ENCODE data around the gene TSPOAP1. TPM values are rescaled to one million over a fixed set of nuclear protein-coding genes. Genes with fewer than 3 reads are reported as not detected.
"Not testable (repeated sequence)": the region's sequence is repeated elsewhere in the genome, so short reads cannot be mapped to it uniquely, and the experiment has no call there.

Gene TSPOAP1
- total RNA-seq, 1 donor from 2014 or later = 13.6 TPM

DNA sequence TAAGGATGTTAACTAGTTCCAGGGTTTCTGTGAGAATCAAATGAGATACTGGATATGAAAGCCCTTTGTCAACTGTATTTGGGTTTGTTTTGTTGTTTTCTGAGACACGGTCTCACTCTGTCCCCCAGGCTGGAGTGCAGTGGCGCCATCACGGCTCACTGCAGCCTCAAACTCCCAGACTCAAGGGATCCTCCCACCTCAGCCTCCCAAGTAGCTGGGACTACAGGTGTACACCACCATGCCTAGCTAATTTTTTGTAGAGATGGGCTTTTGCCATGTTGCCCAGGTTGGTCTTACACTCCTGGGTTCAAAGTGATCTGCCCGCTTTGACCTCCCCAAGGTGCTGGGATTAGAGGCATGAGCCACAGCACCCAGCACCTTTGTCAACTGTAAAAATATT lies 14.5 kb upstream of the TSPOAP1 start:
- ATAC-seq (ENCODE audit: poor library complexity) (no peak), DNase-seq (no peak)
- intact Hi-C loops (cut with DNase I) = no loop called here

DNA sequence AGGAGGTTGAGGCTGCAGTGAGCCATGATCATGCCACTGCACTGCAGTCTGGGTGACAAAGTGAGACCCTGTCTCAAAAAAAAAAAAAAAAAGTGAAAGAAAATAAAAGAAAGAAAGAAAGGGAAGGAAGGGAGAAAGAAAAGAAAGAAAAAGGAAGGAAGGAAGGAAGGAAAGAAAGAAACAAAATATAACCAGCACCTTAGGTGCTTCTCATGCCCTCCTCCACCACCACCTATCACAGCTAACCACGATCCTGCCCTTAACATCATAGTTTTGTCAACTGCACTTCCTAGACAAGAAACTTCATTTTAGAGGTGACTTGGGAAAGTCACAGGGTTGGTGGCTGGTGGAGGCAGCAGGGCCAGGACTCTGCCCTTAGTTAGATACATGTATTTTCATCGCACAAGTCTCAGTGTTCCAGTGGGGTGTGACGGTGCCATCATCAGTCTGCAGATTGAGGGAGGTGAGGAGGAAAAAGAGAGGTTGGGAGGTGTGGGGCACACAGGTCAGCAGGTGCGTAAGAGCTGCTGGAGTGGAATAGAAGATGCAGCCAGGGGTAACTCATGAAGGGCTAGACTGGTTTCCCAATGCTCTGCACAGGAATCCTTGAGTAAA lies 13.4 kb upstream of the TSPOAP1 start:
- DNase-seq = no peak
- no peak for ATAC-seq (ENCODE audit: poor library complexity)
- intact Hi-C loops (cut with DNase I) = no loop called here

DNA sequence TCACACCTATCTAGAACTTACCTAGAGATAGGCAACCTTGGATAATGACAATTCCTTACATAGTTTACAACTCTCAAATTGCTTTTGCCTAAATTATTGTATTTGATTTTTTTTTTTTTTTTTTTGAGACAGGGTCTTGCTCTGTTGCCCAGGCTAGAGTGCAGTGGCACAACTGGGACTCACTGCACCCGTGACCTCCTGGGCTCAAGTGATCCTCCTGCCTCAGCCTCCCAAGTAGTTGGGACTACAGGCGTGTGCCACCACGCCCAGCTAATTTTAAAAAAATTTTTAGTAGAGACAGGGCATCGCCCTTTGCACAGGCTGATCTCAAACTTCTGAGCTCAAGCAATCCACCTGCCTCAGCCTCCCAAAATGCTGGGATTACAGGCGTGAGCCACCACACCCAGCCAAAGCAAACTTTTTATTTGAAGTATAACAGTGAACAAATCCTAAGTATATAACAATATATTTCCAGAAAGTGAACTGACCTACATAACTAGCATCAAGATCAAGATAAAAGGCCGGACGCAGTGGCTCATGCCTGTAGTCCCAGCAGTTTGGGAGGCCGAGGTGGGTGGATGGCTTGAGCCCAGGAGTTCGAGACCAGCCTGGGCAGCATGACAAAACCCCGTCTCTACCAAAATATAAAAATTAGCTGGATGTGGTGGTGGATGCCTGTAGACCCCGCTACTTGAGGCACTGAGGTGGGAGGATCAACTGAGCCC lies 12.7 kb upstream of the TSPOAP1 start:
- intact Hi-C loops (cut with DNase I); DNase-seq; ATAC-seq (ENCODE audit: poor library complexity): not testable (repeated sequence)

DNA sequence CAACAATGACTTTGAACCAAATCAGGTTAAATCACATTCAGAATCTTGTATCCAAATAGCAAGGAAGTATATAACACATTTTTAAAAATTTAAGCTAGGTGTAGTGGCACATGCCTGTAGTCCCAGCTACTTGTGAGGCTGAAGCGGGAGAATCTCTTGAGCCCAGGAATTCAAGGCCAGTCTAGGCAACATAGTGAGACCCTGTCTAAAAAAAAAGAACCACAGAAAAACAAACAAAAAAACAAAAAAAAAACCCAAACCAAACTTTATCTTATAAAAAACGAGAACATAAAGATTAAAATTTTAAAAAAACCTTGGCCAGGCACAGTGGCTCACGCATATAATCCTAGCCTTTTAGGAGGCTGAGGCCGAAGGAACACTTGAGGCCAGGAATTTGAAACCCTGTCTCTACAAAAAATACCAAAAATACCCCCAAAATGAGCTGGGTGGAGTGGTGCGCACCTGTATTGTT lies 11.8 kb upstream of the TSPOAP1 start:
- DNase-seq = no peak
- intact Hi-C loops (cut with DNase I) = no loop called here
- no peak for ATAC-seq (ENCODE audit: poor library complexity)

DNA sequence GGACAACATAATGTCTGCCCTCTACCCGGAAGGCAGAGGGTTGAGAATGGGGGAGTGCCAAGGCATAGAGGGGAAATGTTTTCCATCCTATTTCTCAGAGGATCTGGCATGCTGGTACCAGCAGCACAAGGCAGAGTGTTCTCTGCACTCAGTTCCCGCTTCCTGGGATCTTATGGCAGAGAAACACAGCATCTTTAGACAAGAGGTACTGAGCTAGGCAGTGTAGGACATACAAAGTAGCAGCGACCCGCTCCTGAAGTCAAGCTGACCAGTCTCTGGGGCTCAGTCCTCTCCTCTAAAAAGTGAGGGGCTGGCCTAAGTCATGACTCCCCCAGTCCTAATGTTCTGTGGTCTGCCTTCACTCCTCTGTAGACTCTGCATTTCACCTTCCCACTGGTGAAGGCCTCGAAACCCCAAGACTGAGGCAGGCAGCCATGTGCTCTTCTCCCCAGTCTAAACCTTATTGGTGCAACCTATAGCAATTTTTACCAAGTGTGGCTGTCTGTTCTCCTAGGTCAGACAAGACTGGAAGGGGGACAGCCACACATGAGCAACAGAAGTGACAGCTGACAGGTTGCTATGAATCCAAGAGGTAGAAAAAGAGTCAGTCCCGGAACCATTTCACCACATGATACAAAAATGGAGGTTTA lies 11.3 kb upstream of the TSPOAP1 start:
- DNase-seq = no peak
- no peak for ATAC-seq (ENCODE audit: poor library complexity)
- intact Hi-C loops (cut with DNase I) = no loop called here

DNA sequence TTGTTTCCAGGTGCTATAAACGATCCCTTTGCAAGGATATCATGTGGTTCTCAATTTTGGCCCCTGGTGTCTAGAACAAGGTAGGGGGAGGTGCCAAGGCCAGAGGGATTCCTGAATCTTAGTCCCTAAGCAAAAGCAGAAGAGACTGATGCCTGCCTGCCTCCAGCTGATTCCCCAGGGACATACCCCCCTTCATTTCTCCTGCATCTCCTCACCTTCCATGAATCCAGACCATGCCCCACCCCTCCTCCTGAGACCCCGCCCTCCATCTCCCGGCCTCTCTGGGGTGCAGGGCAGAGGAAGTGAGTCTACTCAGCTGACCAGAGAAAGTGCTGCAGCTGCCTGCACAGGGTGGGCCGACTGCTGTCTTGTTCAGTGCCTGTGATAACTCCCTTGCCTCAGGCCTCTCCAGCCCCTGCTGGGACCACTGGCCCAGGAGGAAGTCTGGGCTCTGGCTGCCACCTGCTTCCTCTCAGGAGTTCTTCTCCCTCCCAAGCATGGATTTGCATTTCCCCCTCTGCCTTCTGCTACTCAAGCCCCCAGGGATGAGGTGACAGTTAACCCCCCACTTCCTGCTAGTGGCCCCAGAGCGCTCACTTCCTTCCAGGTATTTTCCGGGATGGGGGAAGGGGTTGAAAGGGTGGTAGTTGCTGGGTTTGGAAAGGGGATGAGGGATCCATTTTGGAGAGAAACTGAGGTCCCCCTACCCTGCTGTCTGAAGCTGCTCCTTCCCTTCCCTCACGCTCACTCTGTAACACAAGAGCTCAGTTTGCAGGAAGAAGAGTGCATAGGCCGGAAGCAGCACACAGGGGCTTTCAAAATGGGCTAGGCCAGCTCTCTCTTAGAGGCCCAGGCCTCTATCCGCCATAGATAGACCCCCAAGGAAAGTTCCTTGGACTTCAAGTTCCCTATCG lies 10.5 kb upstream of the TSPOAP1 start:
- DNase-seq = peak; percentile 76
- ATAC-seq (ENCODE audit: poor library complexity) = peak; percentile 63
- intact Hi-C loops (cut with DNase I) = no loop called here

DNA sequence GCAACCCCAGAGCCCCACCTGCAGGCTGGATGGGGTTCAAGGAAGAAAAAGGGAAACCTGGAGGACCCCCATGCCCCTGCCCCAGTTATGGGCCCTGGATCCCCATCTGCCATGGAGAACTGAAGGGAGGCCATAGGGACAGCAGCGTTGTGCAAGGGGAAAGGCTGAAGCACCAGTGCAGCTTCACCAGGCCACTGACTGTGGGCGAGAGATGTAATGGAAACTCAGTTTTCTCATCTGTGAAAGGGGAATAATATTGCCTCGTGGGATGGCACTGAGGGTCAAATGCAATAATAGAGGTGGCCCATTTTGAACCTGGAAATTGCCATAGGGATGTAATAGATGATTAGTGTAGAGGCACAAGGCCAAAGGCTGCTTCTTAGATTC lies 9.9 kb upstream of the TSPOAP1 start:
- DNase-seq (no peak), ATAC-seq (ENCODE audit: poor library complexity) (no peak)
- intact Hi-C loops (cut with DNase I) = no loop called here

DNA sequence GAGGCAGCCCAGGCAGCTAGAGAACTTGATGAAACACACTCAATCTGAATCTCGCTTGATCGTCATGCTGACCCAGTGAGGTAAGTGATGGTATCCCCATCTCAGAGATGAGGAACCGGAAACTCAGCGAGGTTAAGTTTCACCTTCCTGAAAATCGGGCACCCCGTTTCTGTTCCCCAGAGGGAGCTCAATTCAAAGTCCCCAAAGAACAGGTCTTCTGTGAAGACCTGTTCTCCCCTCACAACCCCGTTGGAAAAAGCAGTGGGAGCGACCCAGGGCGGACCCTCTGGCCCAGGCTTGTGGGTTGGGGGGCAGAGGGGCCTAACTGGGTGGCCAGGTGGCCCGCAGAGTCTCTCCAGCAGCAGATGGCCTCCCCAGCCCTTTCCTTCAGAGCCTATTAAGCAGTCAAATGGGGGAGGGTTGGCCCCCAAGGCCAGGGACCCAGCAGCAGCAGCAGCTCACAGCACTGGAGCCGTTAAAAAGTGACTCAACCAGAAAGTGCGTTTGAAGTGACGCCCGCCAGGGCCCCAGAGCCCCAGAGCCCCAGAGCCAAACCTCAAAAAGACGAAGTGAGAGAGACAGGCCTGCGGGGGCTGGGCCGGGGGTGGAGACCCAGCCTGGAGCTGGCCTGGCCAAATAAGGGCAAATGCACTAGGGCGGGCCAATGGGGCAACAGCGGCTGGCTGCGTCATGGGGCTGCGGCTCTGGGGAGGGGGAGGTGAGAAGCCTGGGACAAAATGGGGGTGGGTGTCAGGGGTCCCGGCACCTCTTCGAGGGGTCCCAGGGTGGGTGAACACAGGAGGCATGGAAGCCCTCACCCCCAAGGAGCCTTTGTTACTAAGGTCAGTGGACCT lies 9.2 kb upstream of the TSPOAP1 start:
- DNase-seq (peak; percentile 90), ATAC-seq (ENCODE audit: poor library complexity) (peak; percentile 83)
- intact Hi-C loops (cut with DNase I) = no loop called here

DNA sequence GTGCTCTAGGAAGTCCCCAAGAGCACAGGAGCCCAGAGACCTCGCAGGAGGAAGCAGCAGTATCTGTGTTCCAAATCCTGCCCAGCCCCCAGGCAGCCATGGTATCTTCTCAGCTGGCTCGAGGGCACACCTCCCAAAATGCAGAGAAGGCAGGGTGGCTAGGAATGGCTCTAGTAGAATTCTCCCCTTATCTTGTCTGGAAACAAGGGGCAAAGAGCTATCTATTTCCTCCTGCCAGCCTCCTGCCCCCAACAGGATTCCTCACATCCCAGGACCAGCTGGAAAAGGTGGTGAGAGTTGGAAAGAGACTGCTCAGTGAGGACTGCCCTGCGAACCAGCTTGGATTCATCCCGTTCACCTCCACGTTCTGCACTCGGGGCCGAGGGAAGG lies 8.6 kb upstream of the TSPOAP1 start:
- intact Hi-C loops (cut with DNase I) = no loop called here

DNA sequence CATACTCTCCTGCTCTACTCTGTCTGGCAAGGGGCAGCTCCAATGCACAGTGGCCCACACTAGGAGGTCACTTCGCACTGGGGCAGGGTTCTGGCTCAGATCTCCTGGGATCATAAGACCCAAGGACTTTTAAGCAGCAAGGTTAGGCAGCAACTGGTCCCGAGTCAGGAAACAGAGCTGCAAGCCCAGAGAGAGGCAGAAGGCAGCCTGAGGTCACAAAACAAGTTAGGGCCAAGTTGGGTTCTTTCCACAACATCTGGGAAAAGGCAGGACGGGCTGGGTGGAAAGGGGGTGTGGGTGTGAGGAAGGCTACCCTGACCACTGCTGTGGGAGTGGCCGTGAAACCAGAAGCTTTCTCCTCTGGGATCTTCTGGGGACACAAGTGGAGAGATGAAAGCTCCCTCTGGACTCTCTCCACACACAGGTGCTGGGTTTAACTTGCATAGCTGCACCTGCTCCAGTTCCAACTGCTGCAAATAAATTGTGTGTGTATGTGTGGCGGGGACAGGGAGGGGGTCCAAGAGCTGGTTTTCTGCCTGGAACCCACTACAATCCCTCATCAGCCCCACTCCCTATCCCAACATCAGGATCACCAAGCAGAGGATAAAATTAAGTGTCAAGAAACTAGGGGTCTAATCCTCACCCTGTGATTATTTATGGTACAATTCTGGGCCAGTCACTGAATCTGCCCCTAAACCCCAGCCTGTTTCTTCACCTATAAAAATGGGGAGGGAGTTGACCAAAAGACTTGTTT lies 8.0 kb upstream of the TSPOAP1 start:
- ATAC-seq (ENCODE audit: poor library complexity) = peak; percentile 20
- intact Hi-C loops (cut with DNase I) = no loop called here

More for the DNA sequence above, 8.6 kb upstream of the TSPOAP1 start:
- DNase-seq (no peak), ATAC-seq (ENCODE audit: poor library complexity) (no peak)

DNA sequence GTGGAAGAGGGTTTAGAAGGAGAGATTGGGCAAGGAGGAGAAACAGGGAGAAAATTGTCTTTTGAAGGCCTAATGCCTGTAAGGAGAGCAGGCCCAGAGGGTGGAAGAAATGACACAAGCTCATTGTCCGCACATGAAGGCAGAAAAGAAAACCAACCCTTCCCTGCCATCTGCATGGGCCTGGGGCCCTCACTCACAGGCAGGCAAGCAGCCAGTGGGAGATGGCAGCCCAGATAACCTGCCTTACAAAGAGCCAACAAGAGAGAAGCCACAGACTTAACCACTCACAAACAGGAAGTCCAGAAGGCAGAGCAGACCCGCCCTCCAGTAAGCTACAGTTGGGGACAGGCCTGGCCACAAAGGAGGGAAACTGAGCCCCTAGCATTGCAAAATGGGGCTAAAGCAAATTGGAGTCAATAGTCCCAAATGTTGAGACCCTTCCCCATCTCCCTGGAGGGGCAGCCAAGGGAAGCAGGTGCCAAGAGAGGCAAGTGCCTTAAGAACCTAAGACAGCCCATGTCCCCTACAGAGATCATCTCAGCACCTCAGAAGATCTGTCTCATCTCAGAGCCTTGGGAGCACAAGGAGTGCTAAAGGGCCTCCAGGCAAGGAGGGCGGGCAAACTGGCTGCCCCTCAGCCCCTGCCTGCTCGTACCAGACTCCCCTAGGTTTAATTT lies 7.3 kb upstream of the TSPOAP1 start:
- DNase-seq = no peak
- intact Hi-C loops (cut with DNase I) = no loop called here
- ATAC-seq (ENCODE audit: poor library complexity) = no peak

More for the DNA sequence above, 8.0 kb upstream of the TSPOAP1 start:
- no peak for DNase-seq

DNA sequence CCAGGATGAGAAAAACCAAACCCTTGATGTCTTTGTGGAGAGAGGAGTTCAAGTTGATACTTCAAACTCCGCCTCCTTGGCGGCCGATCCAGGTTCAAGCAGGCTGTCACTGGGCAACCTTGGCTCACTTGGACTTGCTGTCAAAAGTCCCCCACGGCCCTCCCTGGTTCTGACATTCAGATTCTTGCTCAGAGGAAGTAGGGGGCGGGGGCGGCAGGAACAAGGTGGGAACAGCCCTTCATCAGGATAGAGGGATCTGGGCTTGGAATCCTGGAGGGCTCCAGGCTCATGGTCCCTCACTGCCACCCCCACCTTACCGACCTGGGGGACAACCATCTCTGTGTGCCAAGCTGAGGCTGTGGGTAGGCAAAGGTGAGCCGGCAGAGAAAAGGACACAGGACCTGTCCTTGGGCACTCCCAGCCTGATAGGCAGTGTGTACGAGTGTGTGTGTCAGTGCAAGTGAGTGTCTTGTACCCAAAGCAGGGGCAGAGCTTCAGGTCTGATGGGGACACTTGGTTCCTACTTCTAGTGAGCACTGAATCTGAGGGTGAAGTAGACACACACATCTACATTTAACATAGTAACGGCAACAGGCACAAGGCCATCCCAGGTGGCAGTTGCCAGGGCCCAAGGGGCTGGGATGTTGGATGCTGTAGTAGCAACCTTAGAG lies 6.6 kb upstream of the TSPOAP1 start:
- DNase-seq (no peak), ATAC-seq (ENCODE audit: poor library complexity) (no peak)
- intact Hi-C loops (cut with DNase I) = no loop called here

DNA sequence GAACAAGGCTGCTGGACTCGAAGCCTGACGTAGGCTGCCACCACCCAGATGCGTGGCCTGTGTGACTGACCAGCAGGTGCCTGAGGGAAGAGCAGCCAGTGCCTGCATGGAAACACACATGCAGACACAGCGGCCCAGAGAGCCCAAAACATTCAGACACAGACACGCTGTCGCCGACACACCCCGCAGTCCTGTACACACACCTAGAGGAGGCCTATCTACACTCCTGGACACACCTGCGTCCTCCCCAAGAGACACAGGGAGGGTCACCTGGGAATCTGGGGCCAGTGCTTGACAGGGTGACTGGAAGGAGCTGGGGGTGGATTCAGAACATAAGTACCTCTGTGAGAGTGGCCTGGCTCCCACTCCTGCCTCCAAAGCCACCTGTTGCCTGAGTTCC lies 6.1 kb upstream of the TSPOAP1 start:
- intact Hi-C loops (cut with DNase I) = no loop called here

DNA sequence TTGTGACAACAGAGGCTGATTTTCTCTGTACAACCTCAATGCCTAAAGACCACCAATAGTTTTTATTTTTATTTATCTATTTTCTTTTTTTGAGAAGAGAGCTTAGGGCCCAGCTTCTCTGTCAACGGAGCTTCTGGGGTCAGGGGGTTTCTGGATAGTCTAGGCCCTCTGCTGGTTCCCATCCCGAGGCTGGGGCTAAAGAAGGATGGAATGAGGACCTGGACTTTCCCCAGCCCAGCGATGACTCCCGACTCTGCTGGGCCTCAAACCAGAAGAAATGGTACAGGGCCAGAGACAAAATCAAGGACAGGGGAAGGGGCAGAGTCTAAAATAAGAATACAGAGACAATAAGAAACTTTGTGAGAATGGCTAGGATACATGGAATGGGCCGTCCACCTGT lies 5.7 kb upstream of the TSPOAP1 start:
- DNase-seq = no peak
- intact Hi-C loops (cut with DNase I) = no loop called here
- no peak for ATAC-seq (ENCODE audit: poor library complexity)

More for the DNA sequence above, 6.1 kb upstream of the TSPOAP1 start:
- DNase-seq (no peak), ATAC-seq (ENCODE audit: poor library complexity) (no peak)

DNA sequence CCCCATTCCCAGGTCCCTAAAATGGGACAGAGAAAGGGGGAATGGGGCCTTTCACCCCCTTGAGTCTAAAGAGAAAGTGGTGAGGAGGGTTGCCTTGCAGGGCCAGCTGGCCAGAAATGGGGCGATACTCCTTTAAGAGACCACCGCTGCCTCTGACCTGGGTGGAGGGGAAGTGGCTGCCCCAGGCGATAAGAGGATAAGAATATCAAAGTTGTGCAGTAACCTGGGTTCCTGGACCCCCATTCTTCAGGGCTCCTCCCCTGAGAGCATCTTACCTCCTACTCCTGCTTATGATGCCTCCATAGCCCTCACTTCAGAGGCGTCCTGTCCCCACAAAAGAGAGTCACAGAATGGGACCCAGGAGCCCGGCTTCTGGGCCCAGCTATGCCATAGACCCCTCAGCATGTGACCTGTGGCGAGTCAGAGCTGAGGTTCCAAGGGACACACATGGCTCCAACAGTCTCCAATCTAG lies 5.2 kb upstream of the TSPOAP1 start:
- no peak for DNase-seq
- intact Hi-C loops (cut with DNase I) = no loop called here
- no peak for ATAC-seq (ENCODE audit: poor library complexity)

Measured in Right ventricle myocardium superior (tissue), 1 donor.